A673 (cell line): ENCODE data around the gene IFITM5. TPM values are rescaled to one million over a fixed set of nuclear protein-coding genes. Genes with fewer than 3 reads are reported as not detected.
A peak's percentile ranks its signal among the peaks of the same experiment; 100 is the strongest.
"Not testable (repeated sequence)": the region's sequence is repeated elsewhere in the genome, so short reads cannot be mapped to it uniquely, and the experiment has no call there.

ENCODE experiments used
- BruUV-seq: library from RNA; stranded (reverse); fragments of 400-500 nt; replicated peaks from 2 replicates; lab custom pipeline; 2021; lab: Mats Ljungman, UMichigan
- CTCF ChIA-PET: fragments of 300-600 bp; sonication (Branson Sonifier 250); formaldehyde crosslinking; loops from one replicate; lab custom pipeline; 2022; ENCODE audit warnings: antibody characterized with exemption; lab: Charles Lee
- POLR2A ChIA-PET: fragments of 300-600 bp; sonication (Branson Sonifier 250); formaldehyde crosslinking; loops from one replicate; lab custom pipeline; 2022; ENCODE audit warnings: antibody characterized with exemption; ENCODE audit not compliant: low non-redundant PET; lab: Charles Lee
- DNase-seq: peaks from one replicate; pipeline ENCODE4 v3.0.0-alpha.2; 2015; ENCODE audit warnings: low spot score
- H3K27ac ChIP-seq: fragments of 200-600 bp; sonication (generic); 2 replicates; pipeline ENCODE4 v1.5.1; 2016; ENCODE audit warnings: mixed run types, low read depth, mild to moderate bottlenecking, mixed read lengths, antibody characterized with exemption, low read length; ENCODE audit not compliant: poor library complexity, severe bottlenecking
- H3K27me3 ChIP-seq: fragments of 200-600 bp; sonication (generic); replicated peaks from 2 replicates; pipeline ENCODE4 v1.6.1; 2017; ENCODE audit warnings: mixed run types, low read depth, mild to moderate bottlenecking, mixed read lengths, antibody characterized with exemption, low read length; ENCODE audit not compliant: insufficient read depth, poor library complexity
- H3K36me3 ChIP-seq: fragments of 200-600 bp; sonication (generic); 2 replicates; pipeline ENCODE4 v1.6.1; 2016; ENCODE audit warnings: mixed run types, mild to moderate bottlenecking, mixed read lengths, antibody characterized with exemption, low read length; ENCODE audit not compliant: insufficient read depth, poor library complexity, severe bottlenecking
- H3K4me1 ChIP-seq: fragments of 200-600 bp; sonication (generic); 2 replicates; pipeline ENCODE4 v1.6.1; 2017; ENCODE audit warnings: mixed run types, mild to moderate bottlenecking, mixed read lengths, antibody characterized with exemption, low read length; ENCODE audit not compliant: insufficient read depth, poor library complexity, severe bottlenecking
- H3K4me3 ChIP-seq: fragments of 200-600 bp; sonication (generic); 2 replicates; pipeline ENCODE4 v1.5.1; 2016; ENCODE audit warnings: low read depth, mixed run types, mild to moderate bottlenecking, mixed read lengths, low read length; ENCODE audit not compliant: poor library complexity, severe bottlenecking
- H3K9me3 ChIP-seq: fragments of 200-600 bp; sonication (generic); 2 replicates; pipeline ENCODE4 v1.6.1; 2016; ENCODE audit warnings: mixed run types, low read depth, mild to moderate bottlenecking, mixed read lengths, antibody characterized with exemption, low read length; ENCODE audit not compliant: poor library complexity, severe bottlenecking
- CTCF ChIP-seq: fragments of 300-800, 200-600 bp; sonication (generic); conservative IDR thresholded peaks from 2 replicates; pipeline ENCODE4 v1.5.1; 2017; ENCODE audit warnings: low read depth, mild to moderate bottlenecking, antibody characterized with exemption, low read length, moderate library complexity, mixed read lengths
- EZH2 ChIP-seq: fragments of 200-600 bp; sonication (generic); IDR thresholded peaks from 2 replicates; pipeline ENCODE4 v1.6.1; 2017; ENCODE audit warnings: borderline replicate concordance, low read depth, mild to moderate bottlenecking, mixed read lengths, antibody characterized with exemption, low read length; ENCODE audit not compliant: poor library complexity, severe bottlenecking
- intact Hi-C: fragments of 100-400 bp; cut with micrococcal nuclease; formaldehyde crosslinking; loops from one replicate; pipeline ENCODE4 v1.10.0; 2022; ENCODE audit not compliant: unreplicated experiment
- total RNA-seq: library from RNA; stranded (reverse); gene quantifications from 2 replicates; pipeline ENCODE4 v1.2.3, GENCODE V29; 2021

IFITM5 gene
- total RNA-seq, 1 experiment from 2014 or later = not detected

- H3K4me1 ChIP-seq = peaks cover 5% of the 10 kb centered on the region
- no TSS peak for BruUV-seq
- no peaks in the 10 kb centered on the region for H3K9me3 ChIP-seq
- no peak for DNase-seq
- H3K36me3 ChIP-seq = no peaks in the 10 kb centered on the region
- ChIA-PET CTCF (no interaction called here), POLR2A (no interaction called here)
- TF ChIP-seq EZH2 (no peak), CTCF (no peak)
- no peak overlapping the region for H3K4me3 ChIP-seq
- H3K27me3 ChIP-seq = no peaks in the 10 kb centered on the region
- H3K27ac ChIP-seq = peak overlapping the region; percentile 47
- intact Hi-C loops = loop anchor here (1.0 kb wide), 1 partner anchor 10 kb away; no protein-coding TSS in a partner anchor
These were observed 27.7 kb upstream of the IFITM5 start for GRCh38 chr11:326842-327580.

- DNase-seq = no peak
- no TSS peak for BruUV-seq
- no peaks in the 10 kb centered on the region for H3K36me3 ChIP-seq
- intact Hi-C loops = loop anchor here (1.0 kb wide), 1 partner anchor 9 kb away; no protein-coding TSS in a partner anchor
- peaks cover 5% of the 10 kb centered on the region for H3K4me1 ChIP-seq
- no peak for TF ChIP-seq EZH2
- no peak for TF ChIP-seq CTCF
- no peak overlapping the region for H3K4me3 ChIP-seq
- H3K27me3 ChIP-seq = no peaks in the 10 kb centered on the region
- ChIA-PET POLR2A (no interaction called here), CTCF (no interaction called here)
- H3K9me3 ChIP-seq = no peaks in the 10 kb centered on the region
- peak overlapping the region; percentile 47 for H3K27ac ChIP-seq
These were observed 27.2 kb upstream of the IFITM5 start for GRCh38 chr11:326592-326841.

GRCh38 chr11:325796-326591 is 26.7 kb upstream of the IFITM5 start:
- peaks cover 5% of the 10 kb centered on the region for H3K4me1 ChIP-seq
- H3K36me3 ChIP-seq = no peaks in the 10 kb centered on the region
- BruUV-seq = no TSS peak
- TF ChIP-seq CTCF (no peak), EZH2 (no peak)
- no peak overlapping the region for H3K4me3 ChIP-seq
- intact Hi-C loops = loop anchor here (1.0 kb wide), 1 partner anchor 9 kb away; no protein-coding TSS in a partner anchor
- DNase-seq = no peak
- H3K27ac ChIP-seq = peak overlapping the region; percentile 47
- no peaks in the 10 kb centered on the region for H3K9me3 ChIP-seq
- ChIA-PET CTCF (no interaction called here), POLR2A (no interaction called here)
- H3K27me3 ChIP-seq = no peaks in the 10 kb centered on the region

- H3K4me3 ChIP-seq, intact Hi-C loops, H3K4me1 ChIP-seq, H3K27me3 ChIP-seq, DNase-seq, POLR2A ChIA-PET, BruUV-seq, CTCF ChIA-PET, H3K9me3 ChIP-seq, H3K36me3 ChIP-seq: not testable (repeated sequence)
- H3K27ac ChIP-seq = peak overlapping the region; percentile 25
These were observed 25.5 kb upstream of the IFITM5 start for GRCh38 chr11:324593-325517.
